ENCODE results near the gene GTF2A1. TPM values are rescaled to one million over a fixed set of nuclear protein-coding genes. Genes with fewer than 3 reads are reported as not detected.

The GTF2A1 gene
- polyA plus RNA-seq, 6 donors from 2014 or later: 7.5 to 18.6 (median 13.0) TPM

- H3K4me3 Mint-ChIP-seq: no peak overlapping the region
- DNase-seq (no peak), ATAC-seq (ENCODE audit: low read depth in 2 of 2) (no peak)
- peaks cover 0 to under 1% of the 10 kb centered on the region in 2 donors for H3K36me3 Mint-ChIP-seq
- H3K27ac Mint-ChIP-seq: no peak overlapping the region
- peaks cover 0 to 9% (median 0%) of the 10 kb centered on the region in 7 donors for H3K9me3 Mint-ChIP-seq
- H3K4me1 Mint-ChIP-seq: no peaks in the 10 kb centered on the region
- H3K27me3 Mint-ChIP-seq: no peaks in the 10 kb centered on the region
These were observed 82.3 kb downstream of the GTF2A1 start for GRCh38 chr14:81138429-81138828.

- no peak overlapping the region for H3K4me3 Mint-ChIP-seq
These were observed 83.4 kb downstream of the GTF2A1 start for GRCh38 chr14:81137316-81137715.

GRCh38 chr14:81133400-81133799, 87.4 kb downstream of the GTF2A1 start:
- no peak overlapping the region for H3K4me3 Mint-ChIP-seq

More at GRCh38 chr14:81137316-81137715, 83.4 kb downstream of the GTF2A1 start:
- H3K4me1 Mint-ChIP-seq: no peaks in the 10 kb centered on the region
- no peaks in the 10 kb centered on the region for H3K36me3 Mint-ChIP-seq
- DNase-seq (no peak), ATAC-seq (ENCODE audit: low read depth in 2 of 2) (no peak)
- peaks cover 0 to 9% (median 0%) of the 10 kb centered on the region in 7 donors for H3K9me3 Mint-ChIP-seq
- H3K27me3 Mint-ChIP-seq: no peaks in the 10 kb centered on the region
- H3K27ac Mint-ChIP-seq: no peak overlapping the region

GRCh38 chr14:81132468-81132867, 88.3 kb downstream of the GTF2A1 start:
- H3K9me3 Mint-ChIP-seq: peaks cover 0 to 9% (median 0%) of the 10 kb centered on the region in 7 donors
- H3K4me3 Mint-ChIP-seq: no peak overlapping the region
- DNase-seq: no peak
- no peak for ATAC-seq (ENCODE audit: low read depth in 2 of 2)
- no peaks in the 10 kb centered on the region for H3K36me3 Mint-ChIP-seq
- H3K4me1 Mint-ChIP-seq: no peaks in the 10 kb centered on the region
- no peak overlapping the region for H3K27ac Mint-ChIP-seq
- no peaks in the 10 kb centered on the region for H3K27me3 Mint-ChIP-seq

More at GRCh38 chr14:81133400-81133799, 87.4 kb downstream of the GTF2A1 start:
- Mint-ChIP-seq H3K4me1 (no peaks in the 10 kb centered on the region), H3K36me3 (no peaks in the 10 kb centered on the region), H3K27me3 (no peaks in the 10 kb centered on the region), H3K27ac (no peak overlapping the region), H3K9me3 (peaks cover 0 to 9% (median 0%) of the 10 kb centered on the region in 7 donors)
- no peak for DNase-seq
- ATAC-seq (ENCODE audit: low read depth in 2 of 2): no peak

- Mint-ChIP-seq H3K27me3 (no peaks in the 10 kb centered on the region), H3K27ac (no peak overlapping the region), H3K36me3 (no peaks in the 10 kb centered on the region), H3K9me3 (peaks cover 0 to 2% (median 0%) of the 10 kb centered on the region in 7 donors), H3K4me3 (no peak overlapping the region), H3K4me1 (peaks cover 4 to 6% (median 4%) of the 10 kb centered on the region in 3 donors)
- DNase-seq: no peak
- ATAC-seq (ENCODE audit: low read depth in 2 of 2): no peak
These were observed 91.5 kb downstream of the GTF2A1 start for GRCh38 chr14:81129242-81129641.

GRCh38 chr14:81127785-81128184, 93.0 kb downstream of the GTF2A1 start:
- Mint-ChIP-seq H3K4me3 (no peak overlapping the region), H3K27ac (no peak overlapping the region), H3K27me3 (no peaks in the 10 kb centered on the region), H3K36me3 (no peaks in the 10 kb centered on the region), H3K9me3 (peaks cover 0 to 2% (median 0%) of the 10 kb centered on the region in 7 donors), H3K4me1 (peaks cover 4 to 8% (median 4%) of the 10 kb centered on the region in 3 donors)
- DNase-seq (no peak), ATAC-seq (ENCODE audit: low read depth in 2 of 2) (no peak)

- H3K9me3 Mint-ChIP-seq: peaks cover 0 to 3% (median 2%) of the 10 kb centered on the region in 7 donors
- H3K36me3 Mint-ChIP-seq: no peaks in the 10 kb centered on the region
- no peaks in the 10 kb centered on the region for H3K27me3 Mint-ChIP-seq
- peaks cover 17 to 26% (median 23%) of the 10 kb centered on the region in 3 donors for H3K4me1 Mint-ChIP-seq
- no peak overlapping the region for H3K4me3 Mint-ChIP-seq
- no peak for ATAC-seq (ENCODE audit: low read depth in 2 of 2)
- peak overlapping the region in 1 of 6 donors; percentile 43 for H3K27ac Mint-ChIP-seq
- no peak for DNase-seq
These were observed 95.2 kb downstream of the GTF2A1 start for GRCh38 chr14:81125536-81125935.

Other genes starting within 250 kb of the GTF2A1 start
- under 1 TPM in 4 of 6 donors, not detected in 2; 0.21 to 0.84 (median 0.29) TPM for gene STON2, start 179.4 kb upstream of the GTF2A1 start, polyA plus RNA-seq (ENCODE audit: low read depth in 6 of 6)

Data from naive B cell (primary cell).